Transverse colon (tissue), 4 donors: Measurements from ENCODE around the gene DDX11.
"Not testable (repeated sequence)": the region's sequence is repeated elsewhere in the genome, so short reads cannot be mapped to it uniquely, and the experiment has no call there.

ENCODE experiments used
- CTCF ChIP-seq, 5 experiments: fragments of 200-600 bp in 3 of 5; fragments of 450-650 bp in 2 of 5; sonication (generic) in 3 of 5; IDR thresholded peaks; 1 replicate in 2 of 5; 2 replicates in 3 of 5; pipeline ENCODE4 v1.5.1; 2016 to 2017; ENCODE audit warnings: antibody characterized with exemption in 5 of 5, inconsistent platforms in 3 of 5, mild to moderate bottlenecking in 2 of 5, moderate library complexity in 1 of 5
- POLR2A ChIP-seq: fragments of 450-650 bp; IDR thresholded peaks from one replicate; pipeline ENCODE4 v1.6.1; 2016; ENCODE audit warnings: antibody characterized with exemption, mild to moderate bottlenecking, moderate library complexity
- POLR2AphosphoS5 ChIP-seq, 3 donors: sonication (generic); formaldehyde crosslinking; IDR thresholded peaks; one replicate each; pipeline ENCODE4 v1.6.1; 2016; ENCODE audit warnings: antibody characterized with exemption in 3 of 3

- not testable (repeated sequence) for TF ChIP-seq CTCF (IDR thresholded peaks at IDR 0.05); POLR2AphosphoS5 (IDR thresholded peaks at IDR 0.05); POLR2A
Measured at GRCh38 chr12:31102596-31102995, 28.9 kb downstream of the DDX11 start.
